HepG2 (cell line): ENCODE data around the gene PDE3A.

ENCODE experiments used
- MXI1 ChIP-seq: IDR thresholded peaks from 3 replicates; pipeline ENCODE4 v1.6.1; 2012; ENCODE audit warnings: low read depth, low read length, inconsistent platforms, borderline replicate concordance
- NFRKB ChIP-seq: fragments of 450-650 bp; IDR thresholded peaks from 2 replicates; pipeline ENCODE4 v1.6.1; 2017
- TOPORS ChIP-seq: sonication (generic); formaldehyde crosslinking; IDR thresholded peaks from 2 replicates; pipeline ENCODE4 v1.8.0; 2023; ENCODE audit warnings: mild to moderate bottlenecking, missing genetic modification reagents
- TF ChIP-seq, protein P1 (sequence below): sonication (generic); formaldehyde crosslinking; IDR thresholded peaks from 2 replicates; pipeline ENCODE4 v1.5.0; 2020; ENCODE audit warnings: mild to moderate bottlenecking, missing genetic modification reagents, moderate library complexity

DNA sequence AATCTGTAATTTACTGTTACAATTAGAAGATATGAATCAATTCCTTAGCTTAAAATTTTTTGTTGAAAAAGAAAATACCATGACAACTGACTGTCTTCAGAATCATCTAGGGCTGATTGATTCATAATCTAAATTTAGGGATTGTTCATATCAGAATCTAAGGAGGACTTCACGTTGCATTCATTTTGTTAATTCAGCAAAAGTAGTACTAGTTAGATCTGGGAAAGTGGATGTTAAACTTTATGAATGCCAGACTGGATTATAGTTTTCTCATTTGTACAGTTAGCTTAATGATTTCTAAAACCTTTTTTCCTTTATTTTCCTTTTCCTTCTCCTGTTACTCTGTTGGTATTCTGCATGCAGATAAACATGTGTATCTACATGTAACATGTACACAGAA lies 135.5 kb downstream of the PDE3A start:
- TF ChIP-seq TOPORS, result no peak
- TF ChIP-seq NFRKB, result no peak
- TF ChIP-seq MXI1, result no peak
- TF ChIP-seq, protein P1, sequence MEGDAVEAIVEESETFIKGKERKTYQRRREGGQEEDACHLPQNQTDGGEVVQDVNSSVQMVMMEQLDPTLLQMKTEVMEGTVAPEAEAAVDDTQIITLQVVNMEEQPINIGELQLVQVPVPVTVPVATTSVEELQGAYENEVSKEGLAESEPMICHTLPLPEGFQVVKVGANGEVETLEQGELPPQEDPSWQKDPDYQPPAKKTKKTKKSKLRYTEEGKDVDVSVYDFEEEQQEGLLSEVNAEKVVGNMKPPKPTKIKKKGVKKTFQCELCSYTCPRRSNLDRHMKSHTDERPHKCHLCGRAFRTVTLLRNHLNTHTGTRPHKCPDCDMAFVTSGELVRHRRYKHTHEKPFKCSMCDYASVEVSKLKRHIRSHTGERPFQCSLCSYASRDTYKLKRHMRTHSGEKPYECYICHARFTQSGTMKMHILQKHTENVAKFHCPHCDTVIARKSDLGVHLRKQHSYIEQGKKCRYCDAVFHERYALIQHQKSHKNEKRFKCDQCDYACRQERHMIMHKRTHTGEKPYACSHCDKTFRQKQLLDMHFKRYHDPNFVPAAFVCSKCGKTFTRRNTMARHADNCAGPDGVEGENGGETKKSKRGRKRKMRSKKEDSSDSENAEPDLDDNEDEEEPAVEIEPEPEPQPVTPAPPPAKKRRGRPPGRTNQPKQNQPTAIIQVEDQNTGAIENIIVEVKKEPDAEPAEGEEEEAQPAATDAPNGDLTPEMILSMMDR (CRISPR knock-in tag), result no peak
